GM19452 (cell line): Measurements from ENCODE around the gene TRIM38.
"Not testable (repeated sequence)": the region's sequence is repeated elsewhere in the genome, so short reads cannot be mapped to it uniquely, and the experiment has no call there.

Experiments used
- ATAC-seq: cut with Tn5 transposase; IDR thresholded peaks from one replicate; pipeline ENCODE4 v1.9.1; 2021; ENCODE audit not compliant: unreplicated experiment

TRIM38 gene

GRCh38 chr6:26003102-26003694, 40.6 kb downstream of the TRIM38 start:
- no peak for ATAC-seq

DNA sequence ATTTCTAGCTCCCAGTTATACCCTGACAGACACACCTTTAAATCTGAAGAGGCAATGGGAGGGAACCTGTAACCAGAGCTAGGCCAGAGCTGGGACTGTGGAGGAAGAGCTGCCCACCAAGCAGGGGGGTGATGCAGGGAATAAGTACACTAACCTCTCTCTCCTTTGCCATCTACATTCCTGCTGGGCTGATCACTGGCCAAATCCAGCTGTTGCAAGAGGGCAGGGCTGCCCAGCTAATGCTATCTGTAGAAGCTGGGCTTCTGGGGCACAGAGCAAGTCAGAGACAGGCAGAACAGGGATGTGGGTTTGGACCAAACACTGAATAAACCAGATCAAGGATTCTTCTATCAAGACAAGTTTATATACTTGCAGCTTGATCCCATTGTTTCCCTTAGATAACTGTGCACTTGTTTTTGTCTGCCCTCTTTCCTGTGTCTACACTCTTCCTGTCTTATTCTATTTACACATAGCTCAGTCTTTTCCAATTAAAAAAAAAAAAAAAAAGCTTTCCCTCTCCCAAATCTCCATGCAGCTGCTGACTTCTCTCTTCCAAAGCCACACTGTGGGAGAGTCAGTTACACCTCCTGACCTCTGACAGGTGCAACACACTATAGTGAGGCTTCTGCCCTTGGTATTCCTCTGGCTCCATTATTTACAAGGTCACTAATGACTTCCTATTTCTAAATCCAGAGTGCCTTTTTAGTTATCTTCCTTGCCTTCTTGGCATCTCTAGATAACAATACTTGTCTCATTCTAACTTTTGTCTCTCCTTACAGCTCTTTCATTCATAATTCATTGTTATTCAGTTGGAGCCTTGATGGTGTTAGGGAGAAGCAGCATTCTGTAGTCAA, 43.7 kb downstream of the TRIM38 start:
- no peak for ATAC-seq

- ATAC-seq: not testable (repeated sequence)
Measured at GRCh38 chr6:26006940-26007305, 44.3 kb downstream of the TRIM38 start.

GRCh38 chr6:26008470-26008869, 45.9 kb downstream of the TRIM38 start:
- no peak for ATAC-seq

GRCh38 chr6:26009817-26010216, 47.2 kb downstream of the TRIM38 start:
- ATAC-seq: no peak

DNA sequence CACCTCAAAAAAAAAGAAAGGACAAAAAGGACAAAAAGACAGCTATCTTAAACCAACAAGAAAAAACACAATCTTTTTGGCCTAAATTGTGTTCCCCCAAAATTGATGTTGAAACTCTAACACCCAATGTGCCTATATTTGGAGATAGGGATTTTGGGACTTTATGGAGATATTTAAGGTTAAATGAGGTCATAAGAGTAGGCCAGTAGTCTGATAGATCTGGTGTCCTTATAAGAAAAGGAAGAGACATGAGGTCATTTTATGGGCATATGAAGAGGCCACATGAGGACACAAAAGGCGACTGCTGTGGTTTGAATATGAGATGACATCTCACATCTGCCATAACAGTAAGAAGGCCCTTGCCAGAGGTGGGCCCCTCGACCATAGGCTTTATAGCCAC, 49.5 kb downstream of the TRIM38 start:
- no peak for ATAC-seq

DNA sequence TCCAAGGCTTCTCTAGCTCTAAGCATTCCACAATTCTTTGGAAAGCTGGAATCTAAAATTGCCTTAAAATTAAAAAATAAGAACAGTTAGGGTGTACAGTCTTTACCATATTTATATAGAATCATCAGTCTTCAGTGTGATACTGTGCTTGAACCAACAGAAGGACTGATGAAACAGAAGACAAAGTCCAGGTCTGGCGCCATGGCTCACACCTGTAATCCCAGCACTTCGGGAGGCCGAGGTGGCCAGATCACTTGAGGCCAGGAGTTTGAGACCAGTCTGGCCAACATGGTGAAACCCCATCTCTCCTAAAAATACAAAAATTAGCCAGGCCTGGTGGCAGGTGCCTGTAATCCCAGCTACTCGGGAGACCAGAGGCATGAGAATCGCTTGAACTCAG, 51.8 kb downstream of the TRIM38 start:
- ATAC-seq: not testable (repeated sequence)

DNA sequence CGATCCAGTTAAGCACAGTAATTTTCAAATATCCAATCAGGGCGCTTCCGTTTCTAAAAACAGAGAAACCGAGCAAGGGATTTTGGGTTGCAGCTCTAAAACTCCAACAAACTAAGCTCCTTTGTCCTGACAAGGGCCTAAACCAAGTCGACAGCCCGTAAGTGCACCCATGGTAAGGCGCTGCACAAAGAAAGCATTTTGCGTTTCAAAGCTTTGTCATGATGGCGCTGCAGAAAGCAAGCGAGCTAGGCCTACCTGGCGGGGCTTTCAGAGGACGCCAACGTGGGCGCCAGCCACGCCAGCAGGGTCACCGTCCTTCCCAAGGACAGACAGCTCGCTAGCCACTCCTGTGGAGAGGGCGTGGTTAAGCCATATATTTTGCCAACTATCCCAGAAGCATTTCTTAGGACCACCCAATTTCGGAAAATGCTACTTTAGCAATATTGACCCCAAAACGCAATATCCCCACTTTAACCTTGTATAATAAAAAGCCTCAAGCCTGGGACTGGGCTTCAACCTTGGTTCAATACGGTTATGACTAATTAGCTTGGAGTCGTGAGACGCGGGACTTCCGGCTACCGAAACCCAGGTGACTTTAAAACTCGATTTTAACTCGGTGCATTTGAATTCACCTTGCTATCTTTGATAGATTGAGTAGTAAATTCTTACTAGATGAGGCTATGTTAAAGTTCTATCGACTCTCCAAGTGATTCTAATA, 53.8 kb downstream of the TRIM38 start:
- ATAC-seq: no peak

- no peak for ATAC-seq
Measured at GRCh38 chr6:26016963-26017631, 54.5 kb downstream of the TRIM38 start.

- no peak for ATAC-seq
Measured at GRCh38 chr6:26017632-26017966, 55.0 kb downstream of the TRIM38 start.

- ATAC-seq: no peak
Measured at GRCh38 chr6:26019261-26019830, 56.7 kb downstream of the TRIM38 start.

GRCh38 chr6:26019967-26020328, 57.3 kb downstream of the TRIM38 start:
- ATAC-seq: no peak

DNA sequence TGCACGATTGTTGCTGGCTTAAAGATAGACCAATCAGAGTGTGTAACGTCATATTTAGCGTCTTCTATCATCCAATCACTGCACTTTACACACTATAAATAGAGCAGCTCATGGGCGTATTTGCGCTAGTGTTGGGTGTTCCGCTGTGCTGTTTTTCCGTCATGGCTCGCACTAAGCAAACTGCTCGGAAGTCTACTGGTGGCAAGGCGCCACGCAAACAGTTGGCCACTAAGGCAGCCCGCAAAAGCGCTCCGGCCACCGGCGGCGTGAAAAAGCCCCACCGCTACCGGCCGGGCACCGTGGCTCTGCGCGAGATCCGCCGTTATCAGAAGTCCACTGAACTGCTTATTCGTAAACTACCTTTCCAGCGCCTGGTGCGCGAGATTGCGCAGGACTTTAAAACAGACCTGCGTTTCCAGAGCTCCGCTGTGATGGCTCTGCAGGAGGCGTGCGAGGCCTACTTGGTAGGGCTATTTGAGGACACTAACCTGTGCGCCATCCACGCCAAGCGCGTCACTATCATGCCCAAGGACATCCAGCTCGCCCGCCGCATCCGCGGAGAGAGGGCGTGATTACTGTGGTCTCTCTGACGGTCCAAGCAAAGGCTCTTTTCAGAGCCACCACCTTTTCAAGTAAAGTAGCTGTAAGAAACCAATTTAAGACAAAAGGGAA, 57.9 kb downstream of the TRIM38 start:
- peak; percentile 51 for ATAC-seq

DNA sequence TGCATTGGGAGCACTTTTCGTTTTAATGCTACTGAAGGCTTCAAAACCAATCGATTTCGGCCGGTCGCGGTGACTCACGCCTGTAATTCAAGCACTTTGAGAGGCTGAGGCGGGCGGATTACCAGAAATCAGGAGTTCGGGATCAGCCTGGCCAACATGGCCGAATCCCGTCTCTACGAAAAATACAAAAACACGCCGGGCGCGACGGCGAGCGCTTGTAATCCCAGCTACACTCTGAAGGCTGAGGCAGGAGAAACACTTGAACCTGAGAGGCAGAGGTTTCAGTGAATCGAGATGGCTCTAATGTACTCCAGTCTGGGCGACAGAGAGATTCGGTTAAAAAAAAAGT, 58.4 kb downstream of the TRIM38 start:
- peak; percentile 6 for ATAC-seq

DNA sequence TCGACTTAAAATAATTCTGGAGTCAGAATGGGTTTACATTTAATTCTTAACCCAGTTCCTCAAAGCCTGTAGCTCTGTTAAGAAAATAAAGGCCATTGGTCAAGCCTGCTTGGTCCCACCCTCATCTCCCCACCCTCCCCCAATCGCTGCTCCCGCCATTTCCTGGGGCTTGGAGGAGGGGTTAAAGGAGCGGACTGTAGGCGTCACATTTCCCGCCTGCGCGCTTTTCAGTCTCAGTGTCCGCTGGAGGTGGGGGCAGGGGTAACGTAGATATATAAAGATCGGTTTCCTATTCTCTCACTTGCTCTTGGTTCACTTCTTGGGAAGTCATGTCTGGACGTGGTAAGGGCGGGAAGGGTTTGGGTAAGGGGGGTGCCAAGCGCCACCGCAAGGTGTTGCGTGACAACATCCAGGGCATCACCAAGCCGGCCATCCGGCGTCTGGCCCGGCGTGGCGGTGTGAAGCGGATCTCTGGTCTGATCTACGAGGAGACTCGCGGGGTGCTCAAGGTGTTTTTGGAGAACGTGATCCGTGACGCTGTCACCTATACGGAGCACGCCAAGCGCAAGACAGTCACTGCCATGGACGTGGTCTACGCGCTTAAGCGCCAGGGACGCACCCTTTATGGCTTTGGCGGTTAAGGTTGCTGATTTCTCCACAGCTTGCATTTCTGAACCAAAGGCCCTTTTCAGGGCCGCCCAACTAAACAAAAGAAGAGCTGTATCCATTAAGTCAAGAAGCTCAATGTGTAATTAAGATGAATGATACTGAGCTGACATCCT, 58.9 kb downstream of the TRIM38 start:
- peak; percentile 48 for ATAC-seq

DNA sequence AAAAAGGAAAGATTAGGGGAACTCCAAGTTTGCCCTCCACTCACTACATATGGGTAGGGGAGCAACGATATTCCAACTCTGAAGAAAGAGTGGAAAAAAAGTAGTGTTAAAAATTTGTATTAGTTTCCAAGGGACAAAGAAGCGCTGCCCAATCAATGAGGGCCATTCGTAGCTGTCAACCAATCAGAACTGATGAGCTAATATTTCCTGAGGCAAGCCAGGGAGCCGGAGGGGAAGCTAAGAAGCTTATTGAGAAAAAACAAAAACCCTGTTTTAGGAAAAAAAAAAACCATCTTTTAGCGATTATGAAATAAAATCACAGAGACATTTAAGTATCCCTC, 59.5 kb downstream of the TRIM38 start:
- no peak for ATAC-seq

- no peak for ATAC-seq
Measured at GRCh38 chr6:26022737-26023136, 60.1 kb downstream of the TRIM38 start.

GRCh38 chr6:26024651-26025046, 62.0 kb downstream of the TRIM38 start:
- ATAC-seq: no peak

GRCh38 chr6:26025047-26025893, 62.7 kb downstream of the TRIM38 start:
- no peak for ATAC-seq
